Fibroblast of skin of back (primary cell): ENCODE measurements around the gene NR2F6. TPM values are rescaled to one million over a fixed set of nuclear protein-coding genes. Genes with fewer than 3 reads are reported as not detected.
"Not testable (repeated sequence)": the region's sequence is repeated elsewhere in the genome, so short reads cannot be mapped to it uniquely, and the experiment has no call there.

Experiments
- DNase-seq: peaks from one replicate; pipeline ENCODE4 v3.0.0-alpha.2; 2013
- polyA plus RNA-seq, 2 experiments: library from polyadenylated mRNA; unstranded; fragments of 120-200 nt; gene quantifications; one replicate each; pipeline ENCODE4 v1.2.1, GENCODE V29; 2013; ENCODE audit not compliant: insufficient read length in 2 of 2

Gene NR2F6
- 33.2 TPM for polyA plus RNA-seq (2013, experiment 1 of 2; ENCODE audit: insufficient read length)
- 22.6 TPM for polyA plus RNA-seq (2013, experiment 2 of 2; ENCODE audit: insufficient read length)

DNA sequence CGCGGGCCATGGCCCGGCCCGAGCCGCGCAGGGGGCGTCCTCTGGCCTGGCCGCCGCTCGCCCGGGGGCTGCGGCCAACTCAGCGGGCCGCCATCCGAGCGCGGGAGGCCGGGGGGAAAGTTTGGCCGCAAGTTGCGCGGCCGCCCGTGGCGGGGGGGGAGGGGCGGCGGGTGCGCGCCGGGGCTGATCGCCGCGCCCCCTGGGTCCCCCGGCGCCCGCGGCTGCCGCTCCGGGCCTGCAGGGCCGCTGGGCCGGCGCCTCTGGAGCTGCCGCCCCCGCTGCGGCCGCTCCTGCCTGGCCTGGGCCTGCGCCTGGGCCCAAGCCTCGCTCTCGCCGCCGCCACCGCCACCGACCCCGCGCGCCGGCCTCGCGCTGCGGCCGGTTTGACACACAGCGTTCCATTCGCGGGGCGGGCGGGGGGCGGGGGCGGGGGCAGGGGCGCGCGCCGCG is at the start of gene NR2F6:
Gene NR2F6, minus strand, starts transcription at position 385 of the 450 bp plus-strand sequence. CDS start 699 bp downstream, outside the sequence.
- DNase-seq = no peak

DNA sequence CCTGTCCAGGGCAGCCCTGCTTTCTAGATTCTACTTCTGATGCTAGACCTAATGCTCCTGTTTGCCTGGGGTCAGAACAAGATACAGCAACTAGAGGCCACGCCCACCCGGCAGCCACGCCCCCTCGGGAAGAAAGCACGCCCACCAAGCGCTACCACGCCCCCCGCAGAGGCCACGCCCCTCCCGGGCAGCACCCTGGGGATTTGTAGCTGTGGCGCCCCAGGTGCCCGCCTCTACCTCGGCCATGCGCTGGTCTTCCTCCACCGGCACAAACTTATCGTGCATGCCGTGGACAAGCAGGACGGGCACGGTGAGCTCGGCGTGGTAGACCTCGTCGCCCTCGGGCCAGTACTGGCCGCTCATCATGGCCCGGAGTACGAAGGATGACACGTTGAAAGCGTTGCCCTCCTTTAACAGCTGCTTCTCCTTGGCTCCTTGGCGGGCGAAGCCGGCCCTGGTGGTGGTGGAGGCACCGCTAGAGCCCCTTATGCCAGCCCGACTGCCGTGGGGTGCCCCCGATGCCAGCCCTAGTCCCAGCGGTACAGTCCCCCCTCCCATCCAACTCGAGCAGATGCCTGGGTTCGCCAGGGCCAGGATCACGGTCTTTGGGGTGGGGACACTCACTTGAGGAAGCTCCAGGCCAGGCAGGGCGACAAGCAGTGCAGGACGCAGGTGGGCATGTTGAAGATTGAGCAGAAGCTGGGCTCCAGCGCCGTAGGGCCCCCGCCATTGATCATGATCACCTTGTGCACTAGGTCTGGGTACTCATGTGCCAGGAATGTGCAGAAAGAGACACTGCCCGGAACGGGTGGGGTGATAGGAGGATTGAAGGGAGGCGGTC is 48.6 kb upstream of the NR2F6 start:
- no peak for DNase-seq

DNA sequence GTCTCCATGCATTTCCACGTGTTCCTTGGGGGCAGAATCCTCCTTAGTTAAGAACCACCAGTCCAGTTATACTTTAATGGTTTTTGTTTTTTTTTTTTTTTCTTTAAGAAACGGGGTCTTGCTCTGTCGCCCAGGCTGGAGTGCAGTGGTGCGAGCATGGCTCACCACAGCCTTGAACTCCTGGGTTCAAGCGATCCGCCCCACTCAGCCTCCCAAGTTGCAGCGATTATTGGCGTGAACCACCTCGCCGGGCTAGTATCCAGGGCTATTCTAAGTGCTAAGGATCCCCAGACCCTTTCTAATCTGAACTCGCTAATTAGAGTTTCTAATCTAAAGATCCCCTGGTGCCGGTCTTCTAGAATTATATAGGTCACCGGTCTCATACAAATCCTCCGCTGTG is 47.9 kb upstream of the NR2F6 start:
- no peak for DNase-seq

DNA sequence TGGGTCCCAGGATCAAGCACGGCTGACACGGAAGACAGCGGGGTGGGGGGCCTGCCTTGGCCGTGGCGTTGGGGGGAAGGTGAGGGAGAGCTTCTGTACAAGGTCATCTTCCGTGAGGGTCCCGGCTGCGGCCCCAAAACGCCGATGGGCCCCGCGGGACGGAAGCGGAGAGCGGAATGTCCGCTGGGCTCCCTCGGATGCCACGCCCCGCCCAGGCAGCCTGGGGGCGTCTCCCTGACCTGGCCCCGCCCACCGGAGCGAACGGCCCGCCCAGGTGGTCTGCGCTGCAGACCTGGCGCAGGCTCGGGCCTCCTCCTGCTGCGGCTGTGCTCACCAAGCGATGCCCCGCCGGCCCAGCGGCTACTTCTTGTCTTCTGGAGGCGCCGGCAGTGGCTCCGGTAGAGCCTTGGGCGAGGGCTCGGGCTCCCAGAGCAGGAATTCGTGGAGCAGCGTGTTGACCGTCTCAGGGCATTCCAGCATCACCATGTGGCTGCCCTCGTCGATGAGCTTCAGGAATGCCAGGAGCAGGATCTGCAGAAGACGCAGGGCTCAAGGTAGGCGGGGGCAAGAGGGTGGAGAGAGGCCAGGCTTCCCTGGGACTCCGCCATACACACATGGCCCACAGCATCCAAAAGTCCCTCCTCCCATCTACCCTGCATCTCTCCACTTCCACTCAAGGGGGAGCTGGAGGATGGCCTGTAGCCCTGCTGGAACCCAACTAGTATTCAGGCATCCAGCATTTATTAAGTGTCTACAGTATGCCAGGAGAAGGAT is 46.8 kb upstream of the NR2F6 start:
- DNase-seq = peak; percentile 89

DNA sequence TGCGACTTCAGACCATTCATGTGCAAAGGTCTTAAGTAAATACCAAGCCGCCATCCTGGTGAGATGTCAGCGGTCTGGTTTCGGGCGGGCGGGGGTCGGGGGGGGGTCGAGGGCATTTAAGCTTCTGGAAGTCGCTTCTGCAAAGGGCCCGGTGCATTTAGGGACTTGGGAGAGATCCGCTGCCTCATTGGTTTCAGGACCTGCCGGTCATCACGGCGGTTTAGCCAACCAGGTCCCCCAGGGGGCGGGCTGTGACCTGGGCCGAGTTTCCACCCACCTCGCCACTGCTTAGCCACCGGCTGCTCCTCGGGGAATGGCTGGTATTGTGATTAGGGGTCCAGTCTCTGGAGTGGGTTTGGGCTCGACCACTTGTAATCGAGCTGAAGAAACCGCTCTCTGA is 43.8 kb upstream of the NR2F6 start:
- DNase-seq = peak; percentile 78

DNA sequence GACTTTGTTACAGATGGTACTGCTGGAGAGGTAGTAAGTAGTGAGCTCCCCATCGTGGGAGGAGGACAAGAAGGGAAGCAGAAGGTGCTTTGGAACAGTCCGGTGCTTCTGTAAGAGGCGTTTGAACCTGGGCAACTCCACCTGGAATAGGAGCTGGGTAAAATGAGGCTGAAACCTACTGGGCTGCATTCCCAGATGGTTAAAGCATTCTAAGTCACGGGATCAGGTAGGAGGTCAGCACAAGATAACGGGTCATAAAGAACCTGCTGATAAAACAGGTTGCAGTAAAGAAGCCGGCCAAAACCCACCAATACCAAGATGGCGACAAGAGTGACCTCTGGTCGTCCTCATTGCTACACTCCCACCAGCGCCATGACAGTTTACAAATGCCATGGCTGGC is 41.0 kb upstream of the NR2F6 start:
- no peak for DNase-seq

DNA sequence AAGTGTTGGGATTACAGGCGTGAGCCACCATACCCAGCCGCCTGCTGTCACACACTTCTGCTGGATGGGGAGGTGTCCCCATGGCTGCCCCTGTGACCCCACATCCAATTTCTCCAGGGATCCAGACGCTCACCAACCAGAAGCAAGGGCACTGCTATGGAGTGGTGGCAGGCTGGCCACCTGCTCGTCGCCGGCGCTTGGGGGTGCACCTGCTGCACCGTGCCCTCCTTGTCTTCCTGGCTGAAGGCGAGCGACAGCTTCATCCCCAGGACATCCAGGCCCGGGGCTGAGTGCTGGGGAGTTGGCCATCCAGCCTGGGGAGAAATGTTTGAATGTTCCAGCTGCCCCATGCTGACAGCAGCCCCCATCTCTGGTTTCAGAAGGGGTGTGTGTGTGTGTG is 40.5 kb upstream of the NR2F6 start:
- no peak for DNase-seq

DNA sequence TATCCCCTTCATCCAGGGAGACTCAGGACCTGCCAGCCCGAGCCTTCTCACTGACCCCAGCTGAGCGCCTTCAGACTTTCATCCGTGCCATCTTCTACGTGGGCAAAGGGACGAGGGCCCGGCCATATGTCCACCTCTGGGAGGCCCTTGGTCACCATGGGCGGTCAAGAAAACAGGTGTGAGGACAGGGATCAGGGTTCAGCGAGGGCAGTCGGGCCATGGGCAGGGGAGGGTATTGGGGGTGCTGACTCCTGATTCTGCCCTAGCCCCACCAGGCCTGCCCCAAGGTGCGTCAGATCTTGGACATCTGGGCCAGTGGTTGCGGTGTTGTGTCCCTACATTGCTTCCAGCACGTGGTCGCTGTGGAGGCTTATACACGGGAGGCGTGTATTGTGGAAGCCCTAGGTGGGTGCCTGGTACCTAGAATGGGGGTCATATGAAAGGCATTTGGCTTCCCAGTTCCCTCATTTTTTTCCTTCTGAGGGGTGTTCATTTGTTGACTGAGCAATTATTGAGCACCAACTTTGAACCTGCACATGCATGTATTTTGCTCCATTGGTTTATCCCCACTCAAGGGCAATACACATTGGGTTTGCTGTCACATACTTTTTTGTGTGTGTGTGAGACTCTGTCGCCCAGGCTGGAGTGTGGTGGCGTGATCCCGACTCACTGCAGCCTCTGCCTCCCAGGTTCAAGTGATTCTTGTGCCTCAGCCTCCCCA is 39.9 kb upstream of the NR2F6 start:
- DNase-seq = no peak

DNA sequence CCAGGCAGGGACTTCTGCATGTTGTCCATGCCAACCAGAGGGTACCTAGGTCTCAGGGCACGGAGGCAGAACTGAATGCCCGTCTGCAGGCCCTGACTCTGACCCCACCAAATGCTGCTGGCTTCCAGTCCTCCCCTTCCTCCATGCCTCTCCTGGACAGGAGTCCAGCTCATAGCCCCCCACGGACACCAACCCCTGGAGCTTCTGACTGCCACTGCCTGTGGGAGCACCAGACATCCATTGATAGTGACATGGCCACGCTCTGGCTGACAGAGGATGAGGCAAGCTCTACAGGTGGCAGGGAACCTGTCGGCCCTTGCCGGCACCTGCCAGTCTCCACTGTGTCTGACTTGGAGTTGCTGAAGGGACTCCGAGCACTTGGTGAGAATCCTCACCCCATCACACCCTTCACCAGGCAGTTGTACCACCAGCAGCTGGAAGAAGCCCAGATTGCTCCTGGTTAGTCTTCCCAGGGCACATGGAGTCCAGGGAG is 37.8 kb upstream of the NR2F6 start:
- no peak for DNase-seq

DNA sequence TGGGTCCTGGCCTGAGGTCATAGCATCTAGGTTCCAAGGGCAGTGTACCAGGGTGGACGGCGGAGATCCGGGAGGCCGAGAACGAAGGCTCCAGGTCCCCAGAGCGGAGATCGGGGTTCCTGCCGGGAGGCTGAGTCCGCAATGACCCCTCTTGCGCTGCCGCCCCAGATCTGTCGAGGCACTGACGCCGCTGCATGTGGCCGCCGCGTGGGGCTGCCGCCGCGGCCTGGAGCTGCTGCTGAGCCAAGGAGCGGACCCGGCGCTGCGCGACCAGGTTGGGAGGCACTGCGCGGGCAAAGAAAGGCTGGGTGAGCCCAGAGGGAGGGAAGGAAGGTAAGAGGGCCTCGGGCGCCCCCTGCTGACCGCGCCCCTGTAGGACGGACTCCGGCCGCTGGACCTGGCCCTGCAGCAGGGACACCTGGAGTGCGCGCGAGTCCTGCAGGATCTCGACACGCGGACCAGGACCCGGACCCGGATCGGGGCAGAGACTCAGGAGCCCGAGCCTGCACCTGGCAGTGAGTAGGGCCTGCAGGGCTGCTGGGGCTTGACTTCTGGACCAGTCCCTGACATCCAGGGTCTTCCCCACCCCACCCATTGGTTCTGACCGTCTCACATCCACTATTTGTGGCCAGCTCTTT is 36.9 kb upstream of the NR2F6 start:
- peak; percentile 77 for DNase-seq

DNA sequence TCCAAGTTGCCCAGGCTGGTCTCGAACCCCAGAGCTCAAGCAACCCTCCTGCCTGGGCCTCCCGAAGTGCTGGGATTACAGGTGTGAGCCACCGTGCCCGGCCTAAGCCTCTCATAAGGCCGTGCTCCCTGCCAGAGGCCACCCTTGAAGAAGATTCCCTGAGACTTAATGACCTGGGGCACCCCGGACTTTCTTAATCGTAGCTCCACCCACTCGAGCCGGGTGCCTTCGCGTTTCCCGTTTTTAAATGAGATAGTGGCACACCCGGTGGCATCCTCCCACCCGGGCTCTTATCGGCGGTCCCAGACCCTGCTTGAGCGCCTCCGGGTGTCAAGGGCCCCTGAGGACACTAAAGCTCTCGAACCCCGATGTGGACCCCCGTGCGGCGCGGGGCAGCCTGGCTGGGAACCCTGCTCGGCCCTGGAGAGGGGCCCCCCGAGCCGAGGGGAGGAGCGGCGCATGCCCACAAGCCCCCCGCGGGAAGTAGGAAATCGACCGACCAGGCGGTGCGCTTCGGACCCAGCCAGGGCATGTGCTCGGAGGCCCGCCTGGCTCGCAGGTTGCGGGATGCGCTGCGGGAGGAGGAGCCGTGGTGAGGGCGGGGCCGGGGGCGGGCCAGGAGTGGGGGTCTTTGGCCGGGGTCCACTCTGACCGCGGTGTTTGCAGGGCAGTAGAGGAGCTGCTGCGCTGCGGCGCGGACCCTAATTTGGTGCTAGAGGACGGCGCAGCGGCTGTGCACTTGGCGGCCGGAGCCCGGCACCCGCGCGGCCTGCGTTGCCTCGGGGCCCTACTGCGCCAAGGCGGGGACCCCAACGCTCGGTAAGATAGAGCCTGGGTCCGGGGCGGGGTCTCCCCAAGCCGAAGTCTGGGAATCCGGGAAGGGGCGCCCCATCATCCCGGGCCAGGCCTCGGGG is 35.9 kb upstream of the NR2F6 start, which contains the start of gene ANKLE1:
Gene ANKLE1, plus strand, starts transcription at position 511 of the 914 bp plus-strand sequence. Its CDS starts 20 bp downstream, at position 531.
- no peak for DNase-seq

DNA sequence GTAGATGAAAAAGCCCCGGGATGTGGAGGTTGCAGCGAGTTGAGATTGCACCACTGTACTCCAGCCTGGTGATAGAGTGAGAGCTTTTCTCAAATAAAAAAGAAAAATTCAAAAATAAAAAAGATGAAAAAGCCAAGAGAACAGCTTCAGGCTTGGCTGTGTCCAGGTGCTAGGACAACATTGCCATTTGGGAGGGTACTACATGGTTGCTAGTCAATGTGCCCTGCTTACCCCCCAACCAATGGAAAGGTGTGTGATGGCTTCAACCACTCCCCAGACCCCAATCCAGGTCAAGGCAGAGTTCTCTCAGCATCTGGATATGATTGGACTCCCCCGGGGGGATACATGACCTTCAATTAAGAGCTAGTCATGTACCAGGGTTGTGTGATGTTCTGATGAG is 33.7 kb upstream of the NR2F6 start:
- DNase-seq = no peak

DNA sequence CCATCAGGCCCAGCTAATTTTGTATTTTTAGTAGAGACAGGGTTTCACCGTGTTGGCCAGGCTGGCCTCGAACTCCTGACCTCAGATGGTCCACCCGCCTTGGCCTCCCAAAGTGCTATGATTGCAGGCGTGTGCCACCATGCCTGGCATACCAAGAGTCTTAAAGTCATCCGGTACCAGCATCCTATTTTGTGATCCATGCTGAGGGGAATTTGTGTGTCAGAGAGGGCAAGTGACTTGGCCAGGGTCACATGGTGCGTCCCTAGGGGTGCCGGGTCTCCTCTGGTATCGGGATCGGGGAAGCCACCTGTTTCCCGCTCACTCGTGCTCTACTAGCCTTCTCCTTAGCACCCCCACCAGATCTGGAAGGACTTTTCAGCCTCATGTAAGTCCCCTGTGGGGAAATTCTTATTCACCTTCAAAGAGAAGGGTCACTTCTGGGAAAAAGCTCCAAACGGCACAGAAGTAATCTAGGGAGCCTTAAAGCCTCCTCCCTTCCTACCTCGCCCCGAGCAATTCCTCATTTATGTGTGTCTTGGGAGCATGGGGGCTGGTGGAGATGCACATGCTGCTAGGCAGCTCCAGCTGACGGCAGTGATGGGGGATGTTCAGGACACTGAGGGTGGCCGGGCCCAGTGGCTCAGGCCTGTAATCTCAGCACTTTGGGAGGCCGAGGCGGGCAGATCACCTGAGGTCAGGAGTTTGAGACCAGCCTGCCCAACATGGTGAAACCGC is 29.9 kb upstream of the NR2F6 start:
- no peak for DNase-seq

DNA sequence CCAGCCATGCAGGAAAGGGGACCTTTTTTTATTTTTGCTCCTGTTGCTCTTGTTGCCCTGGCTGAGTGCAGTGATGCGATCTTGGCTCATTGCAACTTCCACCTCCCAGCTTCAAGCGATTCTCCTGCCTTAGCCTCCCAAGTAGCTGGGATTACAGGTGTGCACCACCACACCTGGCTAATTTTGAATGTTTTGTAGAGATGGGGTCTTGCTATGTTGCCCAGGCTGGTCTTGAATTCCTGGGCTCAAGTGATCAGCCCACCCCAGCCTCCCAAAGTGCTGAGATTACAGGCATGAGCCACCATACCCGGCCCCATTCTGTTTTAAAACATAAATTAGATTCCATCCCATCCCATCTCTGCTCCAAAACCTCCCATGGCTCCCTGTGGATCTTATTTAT is 29.2 kb upstream of the NR2F6 start:
- DNase-seq = not testable (repeated sequence)

DNA sequence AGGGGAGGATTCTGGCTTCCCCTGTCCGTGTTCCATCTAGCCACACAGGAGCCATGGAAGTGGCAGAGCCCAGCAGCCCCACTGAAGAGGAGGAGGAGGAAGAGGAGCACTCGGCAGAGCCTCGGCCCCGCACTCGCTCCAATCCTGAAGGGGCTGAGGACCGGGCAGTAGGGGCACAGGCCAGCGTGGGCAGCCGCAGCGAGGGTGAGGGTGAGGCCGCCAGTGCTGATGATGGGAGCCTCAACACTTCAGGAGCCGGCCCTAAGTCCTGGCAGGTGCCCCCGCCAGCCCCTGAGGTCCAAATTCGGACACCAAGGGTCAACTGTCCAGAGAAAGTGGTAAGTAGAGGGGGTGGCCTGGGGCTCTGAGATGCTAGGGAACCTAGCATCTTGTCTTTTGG is 23.0 kb upstream of the NR2F6 start:
- no peak for DNase-seq

DNA sequence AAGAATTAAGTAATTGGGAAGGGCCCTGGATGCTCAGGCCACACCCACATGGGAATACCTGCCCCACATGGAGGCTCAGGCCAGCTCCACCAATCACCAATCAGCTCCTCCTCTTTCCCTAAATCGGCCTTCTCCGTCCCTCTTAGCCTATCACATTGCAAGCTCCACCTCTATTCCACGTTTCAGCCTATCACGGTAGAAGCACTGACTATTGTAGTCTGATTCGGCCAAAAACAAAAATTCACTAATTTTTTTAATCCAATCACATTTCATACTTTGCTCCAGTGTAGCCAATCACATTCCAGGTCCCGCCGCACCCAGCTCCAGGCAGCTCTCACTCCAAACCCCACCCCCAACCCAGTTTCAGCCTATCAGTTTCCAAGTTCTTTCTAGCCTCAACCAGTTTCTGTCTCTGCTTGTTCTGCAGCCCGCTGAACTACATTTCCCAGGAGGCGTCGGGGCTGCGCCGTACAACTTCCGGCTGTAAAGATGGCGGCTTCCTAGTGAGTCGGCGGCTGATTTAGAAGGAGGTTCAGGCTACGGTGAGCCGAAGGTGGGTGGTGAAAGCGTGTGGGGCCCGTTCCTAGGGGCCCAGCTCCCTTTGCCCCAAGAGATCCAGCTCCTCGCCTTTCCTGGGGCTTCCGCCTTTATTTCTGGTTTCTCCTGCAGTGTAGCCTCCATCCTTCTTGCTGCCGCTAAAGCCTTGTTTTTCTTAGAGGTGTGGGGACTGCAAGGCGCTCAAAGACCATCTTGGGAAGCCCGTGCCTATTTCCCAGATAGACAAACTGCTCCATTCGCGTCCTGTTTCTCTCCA is 21.5 kb upstream of the NR2F6 start, which contains the start of gene BABAM1:
Gene BABAM1, plus strand, starts transcription at position 469 of the 814 bp plus-strand sequence. CDS start 1,364 bp downstream, outside the sequence.
- DNase-seq = peak; percentile 99

DNA sequence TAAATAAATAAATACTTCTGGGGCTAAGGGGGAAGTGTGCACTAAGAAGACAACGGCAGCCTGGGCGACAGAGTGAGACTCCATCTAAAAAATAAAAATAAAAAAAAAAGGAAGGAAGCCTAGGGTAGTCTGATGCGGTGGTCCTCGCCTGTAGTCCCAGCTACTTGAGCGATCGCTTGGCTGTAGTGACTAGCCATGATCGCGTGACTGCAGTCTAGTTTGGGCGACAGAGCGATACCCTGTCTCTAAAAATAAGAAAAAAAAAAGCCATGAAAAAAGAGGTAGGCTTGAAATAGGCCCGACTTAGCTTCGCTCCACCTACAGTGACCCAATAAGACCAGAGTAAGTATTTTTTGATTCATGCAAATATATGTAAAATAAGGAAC is 20.9 kb upstream of the NR2F6 start:
- DNase-seq = no peak

DNA sequence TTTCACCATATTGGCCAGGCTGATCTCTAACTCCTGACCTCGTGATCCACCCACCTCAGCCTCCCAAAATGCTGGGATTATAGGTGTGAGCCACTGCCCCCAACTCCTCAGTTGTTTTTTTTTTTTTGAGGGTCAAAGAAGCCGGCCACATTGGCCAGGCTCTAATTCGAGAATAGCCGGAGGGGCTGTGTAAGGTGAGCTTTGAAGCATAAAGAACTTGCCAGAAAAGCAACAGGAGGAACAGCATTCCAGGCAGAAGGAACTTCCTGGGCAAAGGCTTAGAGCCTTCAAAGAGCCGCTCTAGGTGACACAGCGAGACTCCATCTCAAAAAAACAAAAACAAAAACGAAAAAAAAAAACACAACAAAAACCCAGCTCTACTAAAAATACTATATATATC is 20.3 kb upstream of the NR2F6 start:
- DNase-seq = no peak

DNA sequence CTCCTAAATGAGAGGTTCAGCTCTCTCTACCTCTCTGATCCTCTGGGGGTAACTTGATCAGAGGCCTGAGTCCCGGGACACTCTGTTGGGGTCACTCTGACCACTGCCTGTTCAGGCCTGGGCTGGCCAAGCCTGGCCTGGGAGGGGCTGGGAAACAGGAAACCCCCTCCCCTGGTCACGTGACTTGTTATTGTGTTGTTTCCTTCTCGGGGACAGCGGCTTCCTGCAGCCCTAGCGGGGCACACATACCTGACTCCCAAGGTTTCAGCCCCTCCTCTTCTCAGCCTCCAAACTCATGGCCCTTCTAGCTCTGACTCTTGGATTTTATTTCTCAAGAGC is 18.9 kb upstream of the NR2F6 start, which contains the start of gene USHBP1:
Gene USHBP1, minus strand, starts transcription at position 105 of the 339 bp plus-strand sequence. CDS start 446 bp downstream, outside the sequence.
- DNase-seq = no peak
